Measurements from ENCODE around the gene MSI2.

The MSI2 gene

DNA sequence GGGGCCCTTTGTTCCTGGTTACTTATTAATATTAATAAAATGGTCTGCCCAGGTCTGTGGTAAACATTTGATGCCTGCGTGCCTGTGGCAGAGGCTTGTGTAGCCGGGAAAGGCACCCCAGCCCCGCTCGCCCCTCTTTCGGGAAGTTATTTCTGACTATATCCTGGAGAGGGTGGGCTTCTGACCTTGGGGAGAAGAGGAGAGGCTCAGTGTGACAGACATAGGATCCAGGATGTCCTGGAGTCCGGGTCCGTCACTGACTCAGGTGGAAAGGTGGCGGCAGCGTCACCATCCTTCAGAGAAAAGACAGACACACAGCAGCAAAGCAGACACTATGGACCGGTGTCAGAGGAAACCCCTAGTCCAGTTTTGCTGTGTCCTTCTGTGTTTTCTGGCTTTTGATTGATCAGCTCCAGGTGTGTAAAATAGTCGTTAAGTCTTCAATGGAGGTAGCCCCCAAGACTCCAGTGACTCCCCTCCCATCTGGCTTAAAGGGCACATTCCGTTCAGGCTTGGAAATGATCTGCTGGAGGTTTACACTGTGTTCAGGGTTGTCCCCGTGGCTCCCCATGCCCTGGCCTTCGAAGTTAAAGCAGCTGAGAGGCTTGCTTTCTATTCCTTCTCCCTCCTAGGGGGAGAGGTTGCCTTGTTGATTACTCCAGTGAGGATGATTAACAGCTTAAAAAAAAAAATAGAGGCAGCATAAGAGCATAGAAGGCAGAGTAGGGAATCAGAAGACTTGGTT lies 407.2 kb downstream of the MSI2 start:
- H2AK5ac ChIP-seq (ENCODE audit: low read depth, low read length): no peak overlapping the region
- no peak overlapping the region for H2BK120ac ChIP-seq (ENCODE audit: low read depth, low read length)
- no peak overlapping the region for H2AFZ ChIP-seq (ENCODE audit: low read length)
- H2BK5ac ChIP-seq (ENCODE audit: low read length): peak overlapping the region; percentile 22
- H3K9me3 ChIP-seq (replicated peaks in 1 of 2; ENCODE audit: control insufficient read depth in 2 of 2, insufficient read depth in 1 of 2, low read depth in 1 of 2, low read length in 2 of 2): peaks cover 0 to 2% of the 10 kb centered on the region in 2 donors
- no peak overlapping the region for H3K14ac ChIP-seq (ENCODE audit: low read length)
- H3K36me3 ChIP-seq (replicated peaks in 1 of 2; ENCODE audit: control insufficient read depth in 2 of 2, insufficient read depth in 2 of 2, low read length in 2 of 2): peaks cover 3 to 36% of the 10 kb centered on the region in 2 donors
- H3K79me1 ChIP-seq (ENCODE audit: low read depth, low read length): peaks cover 1% of the 10 kb centered on the region
- H3K4me2 ChIP-seq (ENCODE audit: insufficient read depth, low read length, poor library complexity, severe bottlenecking): no peak overlapping the region
- H3K27ac ChIP-seq (replicated peaks; ENCODE audit: low read length): peak overlapping the region; percentile 73
- H3K4me1 ChIP-seq (ENCODE audit: control insufficient read depth in 2 of 2, insufficient read depth in 1 of 2, low read depth in 1 of 2, low read length in 2 of 2): peaks cover 34 to 36% of the 10 kb centered on the region in 2 donors
- H3K18ac ChIP-seq (ENCODE audit: low read length): peak overlapping the region; percentile 45
- no peak overlapping the region for H2BK12ac ChIP-seq (ENCODE audit: low read length)
- DNase-seq (ENCODE audit: low spot score): no peak
- peak overlapping the region; percentile 39 for H2BK15ac ChIP-seq (ENCODE audit: low read length)
- no peak overlapping the region for H3K4me3 ChIP-seq (ENCODE audit: low read length in 2 of 2)
- no peak overlapping the region for H3K23ac ChIP-seq (ENCODE audit: low read depth, low read length, poor library complexity)
- H3K27me3 ChIP-seq (ENCODE audit: control insufficient read depth in 3 of 3, insufficient read depth in 3 of 3, low read depth in 1 of 3, low read length in 3 of 3): no peaks in the 10 kb centered on the region
- no peak overlapping the region for H3K9ac ChIP-seq (ENCODE audit: low read depth, low read length, poor library complexity)
- WGBS, 2 donors (ENCODE audit: extremely low coverage in 2 of 2, insufficient read length in 2 of 2, insufficient replicate concordance in 1 of 2): no CpG with 5 or more reads among the region's 14 CpGs
- no peak overlapping the region for H4K91ac ChIP-seq (ENCODE audit: low read depth, low read length, poor library complexity)
- no peak overlapping the region for H3K4ac ChIP-seq (ENCODE audit: low read length)
- H4K8ac ChIP-seq (ENCODE audit: low read depth, low read length): no peak overlapping the region

DNA sequence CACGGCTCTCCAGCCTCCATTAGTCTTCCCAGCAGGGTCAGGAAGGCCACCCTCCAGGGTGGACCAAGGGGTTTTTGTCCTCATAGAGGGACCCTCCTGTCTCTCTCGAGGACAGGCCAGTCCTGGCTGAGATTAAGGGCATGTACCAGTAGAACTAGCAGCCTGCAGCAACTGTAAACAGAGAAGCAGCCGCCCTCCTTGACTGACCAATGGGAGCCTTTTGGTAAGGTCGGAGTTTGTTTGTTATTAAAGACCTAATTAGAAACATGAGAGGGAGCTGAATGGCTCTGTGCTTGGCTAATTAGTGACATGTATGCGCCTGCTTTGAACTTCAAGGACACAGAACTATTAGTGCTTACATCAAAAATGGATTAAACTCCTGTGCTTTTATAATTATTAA lies 408.8 kb downstream of the MSI2 start:
- no peak overlapping the region for H2BK120ac ChIP-seq (ENCODE audit: low read depth, low read length)
- no peak overlapping the region for H2BK5ac ChIP-seq (ENCODE audit: low read length)
- H3K27me3 ChIP-seq (ENCODE audit: control insufficient read depth in 3 of 3, insufficient read depth in 3 of 3, low read depth in 1 of 3, low read length in 3 of 3): no peaks in the 10 kb centered on the region
- H3K4me2 ChIP-seq (ENCODE audit: insufficient read depth, low read length, poor library complexity, severe bottlenecking): no peak overlapping the region
- no peak overlapping the region for H4K91ac ChIP-seq (ENCODE audit: low read depth, low read length, poor library complexity)
- no peak overlapping the region for H3K14ac ChIP-seq (ENCODE audit: low read length)
- H3K79me1 ChIP-seq (ENCODE audit: low read depth, low read length): peaks cover 2% of the 10 kb centered on the region
- peak overlapping the region; percentile 2 for H2AK5ac ChIP-seq (ENCODE audit: low read depth, low read length)
- H2BK12ac ChIP-seq (ENCODE audit: low read length): no peak overlapping the region
- WGBS, 2 donors (ENCODE audit: extremely low coverage in 2 of 2, insufficient read length in 2 of 2, insufficient replicate concordance in 1 of 2): no CpG with 5 or more reads among the region's 5 CpGs
- H3K27ac ChIP-seq (replicated peaks; ENCODE audit: low read length): no peak overlapping the region
- H3K9me3 ChIP-seq (replicated peaks in 1 of 2; ENCODE audit: control insufficient read depth in 2 of 2, insufficient read depth in 1 of 2, low read depth in 1 of 2, low read length in 2 of 2): peaks cover 0 to 2% of the 10 kb centered on the region in 2 donors
- no peak overlapping the region for H3K4me3 ChIP-seq (ENCODE audit: low read length in 2 of 2)
- no peak overlapping the region for H3K23ac ChIP-seq (ENCODE audit: low read depth, low read length, poor library complexity)
- no peak overlapping the region for H4K8ac ChIP-seq (ENCODE audit: low read depth, low read length)
- H3K36me3 ChIP-seq (replicated peaks in 1 of 2; ENCODE audit: control insufficient read depth in 2 of 2, insufficient read depth in 2 of 2, low read length in 2 of 2): peaks cover 2 to 39% of the 10 kb centered on the region in 2 donors
- H3K9ac ChIP-seq (ENCODE audit: low read depth, low read length, poor library complexity): no peak overlapping the region
- no peak overlapping the region for H2AFZ ChIP-seq (ENCODE audit: low read length)
- H3K4me1 ChIP-seq (ENCODE audit: control insufficient read depth in 2 of 2, insufficient read depth in 1 of 2, low read depth in 1 of 2, low read length in 2 of 2): peaks cover 33 to 36% of the 10 kb centered on the region in 2 donors
- DNase-seq (ENCODE audit: low spot score): no peak
- H3K18ac ChIP-seq (ENCODE audit: low read length): peak overlapping the region; percentile 11
- no peak overlapping the region for H3K4ac ChIP-seq (ENCODE audit: low read length)
- H2BK15ac ChIP-seq (ENCODE audit: low read length): no peak overlapping the region

DNA sequence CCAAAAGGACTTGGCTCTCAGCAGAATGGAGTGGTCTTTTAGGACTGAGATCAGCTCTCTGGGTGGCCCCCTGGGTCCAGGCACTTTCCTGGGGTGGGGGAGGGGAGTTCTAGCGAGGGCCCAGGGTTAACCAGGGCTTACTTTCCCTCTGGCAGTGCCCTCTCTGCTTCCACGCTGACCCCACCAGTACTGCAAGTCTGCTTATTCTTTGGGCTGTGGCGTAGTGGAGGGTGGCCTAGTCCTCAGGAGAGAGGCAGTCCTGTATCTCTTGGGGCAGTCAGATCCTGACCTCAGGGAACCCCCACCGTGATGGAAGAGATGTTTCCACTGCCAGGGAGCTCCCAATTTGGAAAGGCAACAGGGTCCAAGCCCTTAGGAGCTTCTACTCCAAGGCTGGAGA lies 409.4 kb downstream of the MSI2 start:
- H3K4me3 ChIP-seq (ENCODE audit: low read length in 2 of 2): no peak overlapping the region
- H3K4me2 ChIP-seq (ENCODE audit: insufficient read depth, low read length, poor library complexity, severe bottlenecking): no peak overlapping the region
- H3K23ac ChIP-seq (ENCODE audit: low read depth, low read length, poor library complexity): no peak overlapping the region
- no CpG with 5 or more reads among the region's 4 CpGs for WGBS, 2 donors (ENCODE audit: extremely low coverage in 2 of 2, insufficient read length in 2 of 2, insufficient replicate concordance in 1 of 2)
- no peak overlapping the region for H3K4ac ChIP-seq (ENCODE audit: low read length)
- no peak overlapping the region for H2AFZ ChIP-seq (ENCODE audit: low read length)
- no peak overlapping the region for H2BK12ac ChIP-seq (ENCODE audit: low read length)
- no peak overlapping the region for H2BK120ac ChIP-seq (ENCODE audit: low read depth, low read length)
- no peak overlapping the region for H4K8ac ChIP-seq (ENCODE audit: low read depth, low read length)
- peaks cover 2% of the 10 kb centered on the region for H3K79me1 ChIP-seq (ENCODE audit: low read depth, low read length)
- no peak overlapping the region for H3K27ac ChIP-seq (replicated peaks; ENCODE audit: low read length)
- H2BK15ac ChIP-seq (ENCODE audit: low read length): no peak overlapping the region
- H3K18ac ChIP-seq (ENCODE audit: low read length): peak overlapping the region; percentile 1
- H4K91ac ChIP-seq (ENCODE audit: low read depth, low read length, poor library complexity): no peak overlapping the region
- DNase-seq (ENCODE audit: low spot score): no peak
- H3K9ac ChIP-seq (ENCODE audit: low read depth, low read length, poor library complexity): no peak overlapping the region
- H2AK5ac ChIP-seq (ENCODE audit: low read depth, low read length): no peak overlapping the region
- H3K4me1 ChIP-seq (ENCODE audit: control insufficient read depth in 2 of 2, insufficient read depth in 1 of 2, low read depth in 1 of 2, low read length in 2 of 2): peaks cover 30 to 32% of the 10 kb centered on the region in 2 donors
- H3K27me3 ChIP-seq (ENCODE audit: control insufficient read depth in 3 of 3, insufficient read depth in 3 of 3, low read depth in 1 of 3, low read length in 3 of 3): no peaks in the 10 kb centered on the region
- H3K36me3 ChIP-seq (replicated peaks in 1 of 2; ENCODE audit: control insufficient read depth in 2 of 2, insufficient read depth in 2 of 2, low read length in 2 of 2): peaks cover 0 to 36% of the 10 kb centered on the region in 2 donors
- H3K14ac ChIP-seq (ENCODE audit: low read length): no peak overlapping the region
- peaks cover 0 to 2% of the 10 kb centered on the region in 2 donors for H3K9me3 ChIP-seq (replicated peaks in 1 of 2; ENCODE audit: control insufficient read depth in 2 of 2, insufficient read depth in 1 of 2, low read depth in 1 of 2, low read length in 2 of 2)
- H2BK5ac ChIP-seq (ENCODE audit: low read length): no peak overlapping the region

DNA sequence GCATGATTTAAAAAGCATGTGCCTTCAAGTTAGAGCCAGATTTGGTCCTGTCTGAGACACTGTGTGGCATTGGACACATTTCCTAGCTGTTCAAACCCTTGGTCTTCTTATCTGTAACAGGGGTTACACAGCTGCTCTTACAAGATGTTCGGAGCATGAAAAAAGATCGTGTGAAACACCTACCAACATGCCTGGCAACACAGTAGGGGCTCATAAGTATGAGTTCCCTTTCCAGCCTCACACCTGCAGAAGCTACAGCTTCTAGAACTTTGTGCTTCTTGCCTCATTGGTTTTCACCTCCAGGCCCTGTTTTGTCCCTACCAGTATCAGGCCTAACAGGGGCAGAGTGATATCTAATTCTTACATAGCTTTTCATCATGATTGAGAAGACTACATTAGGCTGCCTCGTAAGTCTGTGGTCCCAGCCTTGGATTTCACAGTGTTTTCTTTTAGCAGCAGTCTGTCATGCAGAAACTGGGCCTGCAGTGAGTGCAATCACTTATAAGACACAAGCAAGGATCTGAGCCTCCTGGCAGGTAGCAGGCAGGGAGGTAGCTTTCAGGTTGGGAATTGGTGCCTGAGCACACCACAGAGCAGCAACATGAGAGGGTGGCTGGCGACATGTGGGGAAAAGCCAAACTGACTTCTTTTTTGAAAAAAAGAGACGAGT lies 410.0 kb downstream of the MSI2 start:
- WGBS, 2 donors (ENCODE audit: extremely low coverage in 2 of 2, insufficient read length in 2 of 2, insufficient replicate concordance in 1 of 2): no CpG with 5 or more reads among the region's 5 CpGs
- no peak for DNase-seq (ENCODE audit: low spot score)

More for the DNA sequence above, 410.0 kb downstream of the MSI2 start:
- Histone ChIP-seq H3K79me1 (ENCODE audit: low read depth, low read length) (peaks cover 2% of the 10 kb centered on the region), H2BK12ac (ENCODE audit: low read length) (no peak overlapping the region), H3K4ac (ENCODE audit: low read length) (no peak overlapping the region), H2BK5ac (ENCODE audit: low read length) (no peak overlapping the region), H3K18ac (ENCODE audit: low read length) (no peak overlapping the region), H3K36me3 (replicated peaks in 1 of 2; ENCODE audit: control insufficient read depth in 2 of 2, insufficient read depth in 2 of 2, low read length in 2 of 2) (peaks cover 0 to 36% of the 10 kb centered on the region in 2 donors), H2BK15ac (ENCODE audit: low read length) (no peak overlapping the region), H2AFZ (ENCODE audit: low read length) (no peak overlapping the region), H2BK120ac (ENCODE audit: low read depth, low read length) (no peak overlapping the region), H3K14ac (ENCODE audit: low read length) (no peak overlapping the region), H3K9ac (ENCODE audit: low read depth, low read length, poor library complexity) (no peak overlapping the region), H3K4me2 (ENCODE audit: insufficient read depth, low read length, poor library complexity, severe bottlenecking) (no peak overlapping the region), H3K27me3 (ENCODE audit: control insufficient read depth in 3 of 3, insufficient read depth in 3 of 3, low read depth in 1 of 3, low read length in 3 of 3) (no peaks in the 10 kb centered on the region), H3K23ac (ENCODE audit: low read depth, low read length, poor library complexity) (no peak overlapping the region), H4K8ac (ENCODE audit: low read depth, low read length) (no peak overlapping the region), H3K27ac (replicated peaks; ENCODE audit: low read length) (no peak overlapping the region), H2AK5ac (ENCODE audit: low read depth, low read length) (no peak overlapping the region), H4K91ac (ENCODE audit: low read depth, low read length, poor library complexity) (no peak overlapping the region), H3K4me1 (ENCODE audit: control insufficient read depth in 2 of 2, insufficient read depth in 1 of 2, low read depth in 1 of 2, low read length in 2 of 2) (peaks cover 25 to 27% of the 10 kb centered on the region in 2 donors), H3K9me3 (replicated peaks in 1 of 2; ENCODE audit: control insufficient read depth in 2 of 2, insufficient read depth in 1 of 2, low read depth in 1 of 2, low read length in 2 of 2) (peaks cover 0 to 2% of the 10 kb centered on the region in 2 donors), H3K4me3 (ENCODE audit: low read length in 2 of 2) (no peak overlapping the region)

All from neuronal stem cell (in vitro differentiated cells).